ENCODE data around the gene ACSF3. TPM values are rescaled to one million over a fixed set of nuclear protein-coding genes. Genes with fewer than 3 reads are reported as not detected.
A peak's percentile ranks its signal among the peaks of the same experiment; 100 is the strongest.

Gene ACSF3
- total and polyA plus RNA-seq, 2 donors (not counting 1 experiment from before 2014, with no cell fraction given): 45.2 to 113 TPM

DNA sequence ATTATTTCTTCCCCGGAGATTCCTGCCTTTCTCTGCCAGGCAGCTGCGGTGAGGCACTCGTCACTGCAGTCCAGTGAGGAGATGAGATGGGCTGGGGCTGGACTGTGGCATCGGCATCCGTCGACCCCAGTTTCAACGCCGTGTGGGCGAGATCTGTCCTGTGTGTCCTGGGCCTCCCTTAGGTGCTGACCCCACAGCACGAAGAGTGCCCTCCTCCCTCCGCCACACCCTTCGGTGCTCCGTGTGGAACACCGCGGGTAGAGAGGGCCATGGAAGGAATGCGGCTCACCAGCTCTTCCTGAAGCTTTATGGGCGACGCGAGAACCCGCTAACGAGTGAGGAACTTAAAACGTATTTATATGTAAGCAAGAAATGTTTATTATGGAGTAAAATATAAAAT, 17.6 kb downstream of the ACSF3 start:
- Histone ChIP-seq H3K4me2 (replicated peaks; ENCODE audit: low read depth, low read length, poor library complexity, severe bottlenecking) (no peak overlapping the region), H3K4me3 (ENCODE audit: control extremely low read depth in 1 of 5, extremely low read depth in 1 of 5, insufficient read depth in 1 of 5, low read depth in 2 of 5, low read length in 4 of 5) (no peak overlapping the region), H3K27me3 (replicated peaks in 1 of 4; ENCODE audit: control extremely low read depth in 1 of 4, control insufficient read depth in 3 of 4, insufficient read depth in 4 of 4, low read length in 3 of 4) (no peaks in the 10 kb centered on the region), H3K9me3 (ENCODE audit: control extremely low read depth in 1 of 3, control insufficient read depth in 2 of 3, insufficient read depth in 1 of 3, low read length in 2 of 3) (peaks cover 0 to 3% (median 0%) of the 10 kb centered on the region in 3 donors), H4K20me1 (ENCODE audit: control insufficient read depth, insufficient read depth, low read length, poor library complexity, severe bottlenecking) (peaks cover 23% of the 10 kb centered on the region), H3K36me3 (replicated peaks in 1 of 2; ENCODE audit: control extremely low read depth in 1 of 2, control insufficient read depth in 1 of 2, extremely low read depth in 1 of 2, insufficient read depth in 2 of 2, low read length in 1 of 2) (peaks cover 14 to 62% of the 10 kb centered on the region in 2 experiments), H3K9ac (ENCODE audit: low read length) (no peak overlapping the region), H3K4me1 (ENCODE audit: control insufficient read depth in 2 of 2, insufficient read depth in 2 of 2, low read length in 2 of 2) (peaks cover 41% of the 10 kb centered on the region in 2 donors), H3K79me2 (ENCODE audit: control insufficient read depth, insufficient read depth, low read length) (peaks cover 42% of the 10 kb centered on the region), H3K27ac (ENCODE audit: low read length in 2 of 2) (no peak overlapping the region), H2AFZ (ENCODE audit: insufficient read depth, low read depth, low read length, poor library complexity, severe bottlenecking) (no peak overlapping the region)
- 96% methylated on average over 11 of the region's 22 CpGs for WGBS (ENCODE audit: insufficient coverage)
- ATAC-seq (ENCODE audit: low read depth) (no peak), DNase-seq (no peak)
- no peak overlapping the region for H3K27ac Mint-ChIP-seq
- peaks cover 1% of the 10 kb centered on the region for H3K4me1 Mint-ChIP-seq
- no peaks in the 10 kb centered on the region for H3K27me3 Mint-ChIP-seq
- TF ChIP-seq, protein P1, sequence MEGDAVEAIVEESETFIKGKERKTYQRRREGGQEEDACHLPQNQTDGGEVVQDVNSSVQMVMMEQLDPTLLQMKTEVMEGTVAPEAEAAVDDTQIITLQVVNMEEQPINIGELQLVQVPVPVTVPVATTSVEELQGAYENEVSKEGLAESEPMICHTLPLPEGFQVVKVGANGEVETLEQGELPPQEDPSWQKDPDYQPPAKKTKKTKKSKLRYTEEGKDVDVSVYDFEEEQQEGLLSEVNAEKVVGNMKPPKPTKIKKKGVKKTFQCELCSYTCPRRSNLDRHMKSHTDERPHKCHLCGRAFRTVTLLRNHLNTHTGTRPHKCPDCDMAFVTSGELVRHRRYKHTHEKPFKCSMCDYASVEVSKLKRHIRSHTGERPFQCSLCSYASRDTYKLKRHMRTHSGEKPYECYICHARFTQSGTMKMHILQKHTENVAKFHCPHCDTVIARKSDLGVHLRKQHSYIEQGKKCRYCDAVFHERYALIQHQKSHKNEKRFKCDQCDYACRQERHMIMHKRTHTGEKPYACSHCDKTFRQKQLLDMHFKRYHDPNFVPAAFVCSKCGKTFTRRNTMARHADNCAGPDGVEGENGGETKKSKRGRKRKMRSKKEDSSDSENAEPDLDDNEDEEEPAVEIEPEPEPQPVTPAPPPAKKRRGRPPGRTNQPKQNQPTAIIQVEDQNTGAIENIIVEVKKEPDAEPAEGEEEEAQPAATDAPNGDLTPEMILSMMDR (IDR thresholded peaks at IDR 0.05): no peak
- no peak for TF ChIP-seq EZH2 (IDR thresholded peaks at IDR 0.05; ENCODE audit: borderline replicate concordance, insufficient read depth, low read depth, low read length, poor library complexity, severe bottlenecking)
- H3K9me3 Mint-ChIP-seq (ENCODE audit: insufficient read depth): no peaks in the 10 kb centered on the region
- CTCF ChIA-PET: no interaction called here
- no peak overlapping the region for H3K4me3 Mint-ChIP-seq
- intact Hi-C loops (cut with micrococcal nuclease): no loop called here
- POLR2A ChIA-PET: no interaction called here

DNA sequence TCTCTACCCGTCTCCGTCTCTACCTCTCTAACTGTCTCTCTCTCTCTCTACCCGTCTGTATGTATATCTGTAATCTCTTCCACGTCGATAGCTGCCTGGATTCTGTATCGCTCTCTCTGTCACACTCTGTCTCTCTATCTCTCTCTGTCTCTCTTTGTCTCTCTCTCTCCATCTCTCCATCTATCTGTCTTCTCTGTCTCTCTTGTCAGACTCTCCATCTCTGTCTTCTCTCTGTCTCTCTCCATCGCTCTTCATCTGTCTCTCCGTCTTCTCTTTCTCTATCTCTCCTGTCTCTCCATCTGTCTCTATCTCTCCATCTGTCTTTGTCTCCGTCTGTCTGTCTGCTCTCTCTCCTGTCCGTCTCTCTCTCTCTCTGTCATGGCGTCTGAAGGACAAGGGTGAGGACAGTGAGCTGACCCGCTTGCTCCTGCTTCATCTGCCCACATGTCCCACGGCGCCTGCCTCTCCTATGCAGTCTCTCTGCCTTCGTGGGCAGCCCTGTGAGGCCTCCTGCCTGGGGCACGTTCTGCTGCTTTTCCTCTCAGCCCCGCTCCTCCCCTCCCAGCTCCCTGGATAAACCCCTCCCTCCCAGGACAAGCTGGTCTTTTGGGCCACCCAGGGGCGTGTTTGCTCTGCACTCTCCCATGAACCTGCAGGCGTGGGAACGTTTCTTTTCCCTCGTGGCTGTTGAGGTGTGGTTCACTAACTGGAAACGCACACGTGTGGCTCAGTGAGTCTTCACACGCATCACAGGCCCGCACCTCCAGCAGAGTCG, 18.9 kb downstream of the ACSF3 start:
- Histone ChIP-seq H3K27ac (ENCODE audit: low read length in 2 of 2) (peak overlapping the region in 1 of 2 donors; percentile 83), H2AFZ (ENCODE audit: insufficient read depth, low read depth, low read length, poor library complexity, severe bottlenecking) (no peak overlapping the region), H4K20me1 (ENCODE audit: control insufficient read depth, insufficient read depth, low read length, poor library complexity, severe bottlenecking) (peaks cover 23% of the 10 kb centered on the region), H3K79me2 (ENCODE audit: control insufficient read depth, insufficient read depth, low read length) (peaks cover 38% of the 10 kb centered on the region), H3K27me3 (replicated peaks in 1 of 4; ENCODE audit: control extremely low read depth in 1 of 4, control insufficient read depth in 3 of 4, insufficient read depth in 4 of 4, low read length in 3 of 4) (no peaks in the 10 kb centered on the region), H3K9ac (ENCODE audit: low read length) (no peak overlapping the region), H3K4me1 (ENCODE audit: control insufficient read depth in 2 of 2, insufficient read depth in 2 of 2, low read length in 2 of 2) (peaks cover 41 to 42% of the 10 kb centered on the region in 2 donors), H3K9me3 (ENCODE audit: control extremely low read depth in 1 of 3, control insufficient read depth in 2 of 3, insufficient read depth in 1 of 3, low read length in 2 of 3) (peaks cover 0 to 2% (median 0%) of the 10 kb centered on the region in 3 donors), H3K4me2 (replicated peaks; ENCODE audit: low read depth, low read length, poor library complexity, severe bottlenecking) (peak overlapping the region; percentile 81), H3K36me3 (replicated peaks in 1 of 2; ENCODE audit: control extremely low read depth in 1 of 2, control insufficient read depth in 1 of 2, extremely low read depth in 1 of 2, insufficient read depth in 2 of 2, low read length in 1 of 2) (peaks cover 9 to 62% of the 10 kb centered on the region in 2 experiments), H3K4me3 (ENCODE audit: control extremely low read depth in 1 of 5, extremely low read depth in 1 of 5, insufficient read depth in 1 of 5, low read depth in 2 of 5, low read length in 4 of 5) (no peak overlapping the region)
- TF ChIP-seq EZH2 (IDR thresholded peaks at IDR 0.05; ENCODE audit: borderline replicate concordance, insufficient read depth, low read depth, low read length, poor library complexity, severe bottlenecking): no peak
- TF ChIP-seq, protein P1 (IDR thresholded peaks at IDR 0.05): no peak
- DNase-seq (no peak), ATAC-seq (ENCODE audit: low read depth) (no peak)
- Mint-ChIP-seq H3K27me3 (no peaks in the 10 kb centered on the region), H3K4me3 (no peak overlapping the region), H3K9me3 (ENCODE audit: insufficient read depth) (no peaks in the 10 kb centered on the region), H3K4me1 (peaks cover 5% of the 10 kb centered on the region), H3K27ac (peak overlapping the region; percentile 99)
- WGBS (ENCODE audit: insufficient coverage): 89% methylated on average over 26 of the region's 26 CpGs
- ChIA-PET CTCF (interaction anchor here (1.5 kb wide), 1 partner anchor 14 kb away, joined by 3 read pairs; no protein-coding TSS in a partner anchor), POLR2A (interaction anchor here (1.2 kb wide), 1 partner anchor 15 kb away, joined by 5 read pairs; no protein-coding TSS in a partner anchor)
- intact Hi-C loops (cut with micrococcal nuclease): no loop called here

Measured in B cell (primary cell).